Measurements from ENCODE around the gene PCK2.
A peak's percentile ranks its signal among the peaks of the same experiment; 100 is the strongest.

The PCK2 gene

GRCh38 chr14:24094841-24095270 is 745 bp downstream of the PCK2 start:
- TF ChIP-seq CTCF (conservative IDR thresholded peaks at IDR 0.05) = no peak
- TF ChIP-seq ZFX (IDR thresholded peaks at IDR 0.05) = 0 out of 2 replicates have a peak, but pooled peaks have one; percentile 16

GRCh38 chr14:24095271-24096068 is 1.4 kb downstream of the PCK2 start:
- TF ChIP-seq ZFX (IDR thresholded peaks at IDR 0.05) = no peak
- TF ChIP-seq CTCF (conservative IDR thresholded peaks at IDR 0.05) = no peak
- peak overlapping the region; percentile 98 for H3K27ac ChIP-seq

More at GRCh38 chr14:24094841-24095270, 745 bp downstream of the PCK2 start:
- H3K27ac ChIP-seq = peak overlapping the region; percentile 98

GRCh38 chr14:24096545-24097181 is 2.6 kb downstream of the PCK2 start:
- H3K27ac ChIP-seq = no peak overlapping the region

GRCh38 chr14:24098229-24098926 is 4.3 kb downstream of the PCK2 start:
- no peak overlapping the region for H3K27ac ChIP-seq
- TF ChIP-seq CTCF (conservative IDR thresholded peaks at IDR 0.05) = no peak
- TF ChIP-seq ZFX (IDR thresholded peaks at IDR 0.05) = no peak

More at GRCh38 chr14:24096545-24097181, 2.6 kb downstream of the PCK2 start:
- TF ChIP-seq ZFX (IDR thresholded peaks at IDR 0.05) (no peak), CTCF (conservative IDR thresholded peaks at IDR 0.05) (no peak)

GRCh38 chr14:24098927-24099813 is 5.1 kb downstream of the PCK2 start:
- TF ChIP-seq CTCF (conservative IDR thresholded peaks at IDR 0.05) = no peak
- TF ChIP-seq ZFX (IDR thresholded peaks at IDR 0.05) = no peak
- no peak overlapping the region for H3K27ac ChIP-seq

- H3K27ac ChIP-seq = no peak overlapping the region
- no peak for TF ChIP-seq ZFX (IDR thresholded peaks at IDR 0.05)
- no peak for TF ChIP-seq CTCF (conservative IDR thresholded peaks at IDR 0.05)
Measured at GRCh38 chr14:24100197-24100981, 6.3 kb downstream of the PCK2 start.
